ENCODE results near the gene USP44.

The USP44 gene

DNA sequence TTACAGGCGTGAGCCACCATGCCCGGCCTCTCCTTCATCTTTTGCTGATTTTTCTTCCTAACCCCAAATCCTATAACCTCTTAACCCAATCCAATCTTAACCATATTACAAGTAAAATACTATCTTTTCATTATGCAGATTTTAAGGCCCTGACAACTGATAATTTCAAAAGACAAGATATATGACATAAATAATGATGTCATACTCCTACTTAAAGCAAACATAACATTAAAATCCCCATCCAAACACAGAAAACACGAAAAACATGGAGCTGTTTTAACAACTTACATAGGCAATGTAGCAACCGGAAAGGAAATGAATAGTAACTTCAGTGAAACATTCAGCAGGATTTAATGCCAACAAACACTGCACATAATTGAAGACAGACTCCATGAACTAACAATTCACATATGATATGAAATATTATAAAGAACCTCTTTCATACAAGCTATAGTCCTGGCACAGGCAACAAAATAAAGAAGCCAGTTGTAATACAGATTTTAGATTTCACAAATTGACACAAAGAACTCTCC is 21.5 kb downstream of the USP44 start:
- H3K9me3 ChIP-seq: no peaks in the 10 kb centered on the region
- H3K27me3 ChIP-seq: no peaks in the 10 kb centered on the region
- no peaks in the 10 kb centered on the region for H3K36me3 ChIP-seq
- intact Hi-C loops (cut with DNase I; ENCODE audit: low total_unique reads): loop anchor here (10.0 kb wide), 2 partner anchors 195 to 415 kb away; no protein-coding TSS in a partner anchor
- H3K4me3 ChIP-seq: no peak overlapping the region
- TF ChIP-seq, protein P1, sequence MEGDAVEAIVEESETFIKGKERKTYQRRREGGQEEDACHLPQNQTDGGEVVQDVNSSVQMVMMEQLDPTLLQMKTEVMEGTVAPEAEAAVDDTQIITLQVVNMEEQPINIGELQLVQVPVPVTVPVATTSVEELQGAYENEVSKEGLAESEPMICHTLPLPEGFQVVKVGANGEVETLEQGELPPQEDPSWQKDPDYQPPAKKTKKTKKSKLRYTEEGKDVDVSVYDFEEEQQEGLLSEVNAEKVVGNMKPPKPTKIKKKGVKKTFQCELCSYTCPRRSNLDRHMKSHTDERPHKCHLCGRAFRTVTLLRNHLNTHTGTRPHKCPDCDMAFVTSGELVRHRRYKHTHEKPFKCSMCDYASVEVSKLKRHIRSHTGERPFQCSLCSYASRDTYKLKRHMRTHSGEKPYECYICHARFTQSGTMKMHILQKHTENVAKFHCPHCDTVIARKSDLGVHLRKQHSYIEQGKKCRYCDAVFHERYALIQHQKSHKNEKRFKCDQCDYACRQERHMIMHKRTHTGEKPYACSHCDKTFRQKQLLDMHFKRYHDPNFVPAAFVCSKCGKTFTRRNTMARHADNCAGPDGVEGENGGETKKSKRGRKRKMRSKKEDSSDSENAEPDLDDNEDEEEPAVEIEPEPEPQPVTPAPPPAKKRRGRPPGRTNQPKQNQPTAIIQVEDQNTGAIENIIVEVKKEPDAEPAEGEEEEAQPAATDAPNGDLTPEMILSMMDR (IDR thresholded peaks at IDR 0.05): no peak
- no peaks in the 10 kb centered on the region for H3K4me1 ChIP-seq
- no peak for DNase-seq
- no peak overlapping the region for H3K27ac ChIP-seq

DNA sequence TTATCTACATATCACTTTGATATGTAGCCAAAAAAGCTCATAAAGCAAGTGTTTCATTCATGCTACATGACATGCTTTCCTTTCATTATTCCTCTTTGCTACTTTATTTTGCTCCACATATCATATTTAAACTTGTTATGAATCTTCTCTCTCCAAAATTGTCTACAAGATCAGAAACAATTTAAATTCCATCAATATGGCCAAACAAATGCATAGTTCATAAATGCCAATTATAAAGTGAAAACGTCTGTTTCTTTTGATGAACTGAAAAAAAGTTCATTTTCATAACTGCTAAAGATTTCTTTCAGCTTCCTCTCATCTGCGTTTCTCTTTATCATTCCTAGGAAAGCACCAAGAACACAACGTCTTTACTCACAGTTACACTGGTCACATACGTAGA is 22.8 kb downstream of the USP44 start:
- no peaks in the 10 kb centered on the region for H3K9me3 ChIP-seq
- no peak overlapping the region for H3K27ac ChIP-seq
- TF ChIP-seq, protein P1 (IDR thresholded peaks at IDR 0.05): no peak
- H3K4me3 ChIP-seq: no peak overlapping the region
- intact Hi-C loops (cut with DNase I; ENCODE audit: low total_unique reads): no loop called here
- H3K27me3 ChIP-seq: no peaks in the 10 kb centered on the region
- DNase-seq: no peak
- peaks cover 0 to 8% (median 0%) of the 10 kb centered on the region in 3 donors for H3K36me3 ChIP-seq
- H3K4me1 ChIP-seq: no peaks in the 10 kb centered on the region

DNA sequence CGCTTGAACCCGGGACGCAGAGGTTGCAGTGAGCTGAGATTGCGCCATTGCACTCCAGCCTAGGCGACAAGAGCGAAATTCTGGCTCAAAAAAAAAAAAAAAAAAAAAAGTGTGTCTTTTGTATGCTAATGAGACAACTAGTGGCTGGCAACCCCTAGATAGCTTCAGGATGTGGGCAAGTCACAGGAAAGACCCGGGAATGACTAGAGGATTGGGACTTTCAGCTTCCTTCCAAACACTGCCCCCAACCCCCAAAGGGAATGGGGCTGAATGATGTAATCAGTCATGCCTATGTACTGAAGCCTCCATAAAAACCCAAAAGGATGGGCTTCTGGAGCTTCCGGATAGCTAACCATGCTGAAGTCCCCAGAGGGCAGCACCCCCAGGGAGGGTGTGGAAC is 28.6 kb downstream of the USP44 start:
- DNase-seq: no peak
- H3K4me3 ChIP-seq: no peak overlapping the region
- no peaks in the 10 kb centered on the region for H3K9me3 ChIP-seq
- H3K27me3 ChIP-seq: no peaks in the 10 kb centered on the region
- H3K27ac ChIP-seq: no peak overlapping the region
- peaks cover 0 to 8% (median 0%) of the 10 kb centered on the region in 3 donors for H3K36me3 ChIP-seq
- TF ChIP-seq, protein P1 (IDR thresholded peaks at IDR 0.05): no peak
- H3K4me1 ChIP-seq: no peaks in the 10 kb centered on the region
- intact Hi-C loops (cut with DNase I; ENCODE audit: low total_unique reads): no loop called here

DNA sequence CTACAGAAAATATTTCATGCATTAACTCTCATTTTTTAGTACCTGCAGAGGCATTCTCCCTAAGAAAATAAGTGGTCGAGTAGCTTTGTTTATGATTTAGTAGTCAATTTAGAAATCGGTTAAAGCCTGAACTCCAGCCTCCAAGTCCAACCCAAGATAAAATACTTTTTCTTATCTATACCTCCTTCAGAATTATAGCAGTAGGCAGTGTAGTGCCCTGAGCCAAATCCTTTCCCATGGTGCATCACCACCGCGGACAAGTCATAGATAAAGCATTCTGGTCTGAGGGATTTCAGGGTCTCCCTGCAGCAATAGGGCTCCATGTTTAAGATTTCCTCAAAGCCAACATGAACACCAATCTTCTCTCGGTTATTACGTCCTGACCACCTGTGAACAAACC is 30.5 kb downstream of the USP44 start:
- TF ChIP-seq, protein P1 (IDR thresholded peaks at IDR 0.05): no peak
- no peak for DNase-seq
- intact Hi-C loops (cut with DNase I; ENCODE audit: low total_unique reads): no loop called here
- no peaks in the 10 kb centered on the region for H3K4me1 ChIP-seq
- no peaks in the 10 kb centered on the region for H3K9me3 ChIP-seq
- H3K27ac ChIP-seq: no peak overlapping the region
- peaks cover 0 to 8% (median 0%) of the 10 kb centered on the region in 3 donors for H3K36me3 ChIP-seq
- H3K27me3 ChIP-seq: no peaks in the 10 kb centered on the region
- H3K4me3 ChIP-seq: no peak overlapping the region

DNA sequence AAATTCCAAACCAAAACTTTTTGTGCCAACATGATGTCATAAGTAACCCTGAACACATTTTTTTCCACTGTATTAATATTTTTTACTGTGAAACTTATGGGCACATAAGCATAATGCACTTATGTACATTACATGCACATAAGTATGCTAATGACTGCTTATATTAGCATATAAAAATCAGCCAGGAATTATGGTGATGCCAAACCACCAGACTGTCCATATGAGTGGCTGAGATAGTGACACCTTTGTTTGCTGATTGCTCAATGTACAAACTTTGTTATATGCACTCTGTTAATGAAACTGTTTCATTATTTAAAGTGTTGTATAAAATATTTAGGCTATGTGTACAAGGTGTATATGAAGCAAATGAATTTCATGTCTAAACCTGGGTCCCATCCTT is 32.3 kb downstream of the USP44 start:
- peaks cover 8 to 18% (median 16%) of the 10 kb centered on the region in 3 donors for H3K36me3 ChIP-seq
- intact Hi-C loops (cut with DNase I; ENCODE audit: low total_unique reads): no loop called here
- H3K4me1 ChIP-seq: no peaks in the 10 kb centered on the region
- H3K4me3 ChIP-seq: no peak overlapping the region
- no peaks in the 10 kb centered on the region for H3K27me3 ChIP-seq
- no peak overlapping the region for H3K27ac ChIP-seq
- no peak for DNase-seq
- no peaks in the 10 kb centered on the region for H3K9me3 ChIP-seq
- TF ChIP-seq, protein P1 (IDR thresholded peaks at IDR 0.05): no peak

DNA sequence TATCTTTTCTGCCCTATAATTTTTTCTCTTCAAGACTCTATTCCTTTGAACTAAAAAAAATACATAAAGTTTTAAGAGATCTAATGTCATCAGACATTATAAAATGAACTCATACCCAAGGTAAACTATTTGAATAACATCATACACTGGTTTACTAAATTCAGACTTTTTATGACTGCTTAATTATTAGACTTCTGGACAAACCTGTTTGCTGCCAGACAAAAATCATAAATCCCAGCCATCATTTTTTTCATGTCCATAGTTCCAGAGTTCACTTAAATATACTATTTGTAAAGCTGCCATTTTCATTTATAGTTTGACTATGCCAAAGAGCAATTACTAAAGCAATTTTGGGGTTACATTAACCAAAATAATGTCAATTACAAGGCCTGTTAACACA is 34.0 kb downstream of the USP44 start:
- H3K36me3 ChIP-seq: peaks cover 24 to 33% (median 33%) of the 10 kb centered on the region in 3 donors
- H3K4me3 ChIP-seq: no peak overlapping the region
- no peak for DNase-seq
- no peaks in the 10 kb centered on the region for H3K4me1 ChIP-seq
- H3K27me3 ChIP-seq: no peaks in the 10 kb centered on the region
- TF ChIP-seq, protein P1 (IDR thresholded peaks at IDR 0.05): no peak
- no peaks in the 10 kb centered on the region for H3K9me3 ChIP-seq
- no peak overlapping the region for H3K27ac ChIP-seq
- intact Hi-C loops (cut with DNase I; ENCODE audit: low total_unique reads): no loop called here

Measured in tibial artery (tissue), 4 donors.